ENCODE data around the gene UBA6. TPM values are rescaled to one million over a fixed set of nuclear protein-coding genes. Genes with fewer than 3 reads are reported as not detected.
"Not testable (repeated sequence)": the region's sequence is repeated elsewhere in the genome, so short reads cannot be mapped to it uniquely, and the experiment has no call there.

UBA6 gene
- total RNA-seq: 100 to 1,000 TPM in 1 of 2 donors, 10 to 100 TPM in 1; 95.9 to 103 TPM

- peaks cover 37% of the 10 kb centered on the region for H3K4me1 Mint-ChIP-seq
- H3K36me3 Mint-ChIP-seq (ENCODE audit: low read depth): peaks cover 70% of the 10 kb centered on the region
- peaks cover 4% of the 10 kb centered on the region for H3K9me3 Mint-ChIP-seq
- no peaks in the 10 kb centered on the region for H3K27me3 Mint-ChIP-seq
- peak within 1 kb of the TSS; percentile 96 for H3K27ac Mint-ChIP-seq
- ATAC-seq (replicated peaks): peak; percentile 98
- peak within 1 kb of the TSS; percentile 90 for H3K4me3 Mint-ChIP-seq
Measured at GRCh38 chr4:67700738-67701516, at the start of gene UBA6. Gene UBA6 (minus strand): TSS chr4:67701155. CDS start chr4:67701119, 36 bp downstream.

- H3K36me3 Mint-ChIP-seq (ENCODE audit: low read depth): no peaks in the 10 kb centered on the region
- ATAC-seq (replicated peaks): no peak
- H3K9me3 Mint-ChIP-seq: no peaks in the 10 kb centered on the region
- no peak overlapping the region for H3K4me3 Mint-ChIP-seq
- no peaks in the 10 kb centered on the region for H3K27me3 Mint-ChIP-seq
- no peak overlapping the region for H3K27ac Mint-ChIP-seq
- no peaks in the 10 kb centered on the region for H3K4me1 Mint-ChIP-seq
Measured at GRCh38 chr4:67750691-67751090, 49.7 kb upstream of the UBA6 start.

GRCh38 chr4:67749286-67749685, 48.3 kb upstream of the UBA6 start:
- H3K27ac Mint-ChIP-seq: no peak overlapping the region
- no peaks in the 10 kb centered on the region for H3K27me3 Mint-ChIP-seq
- H3K4me1 Mint-ChIP-seq: no peaks in the 10 kb centered on the region
- no peak for ATAC-seq (replicated peaks)
- no peaks in the 10 kb centered on the region for H3K9me3 Mint-ChIP-seq
- no peak overlapping the region for H3K4me3 Mint-ChIP-seq
- H3K36me3 Mint-ChIP-seq (ENCODE audit: low read depth): no peaks in the 10 kb centered on the region

- no peak overlapping the region for H3K4me3 Mint-ChIP-seq
- no peaks in the 10 kb centered on the region for H3K4me1 Mint-ChIP-seq
- H3K27me3 Mint-ChIP-seq: no peaks in the 10 kb centered on the region
- no peaks in the 10 kb centered on the region for H3K36me3 Mint-ChIP-seq (ENCODE audit: low read depth)
- H3K9me3 Mint-ChIP-seq: no peaks in the 10 kb centered on the region
- ATAC-seq (replicated peaks): peak; percentile 29
- H3K27ac Mint-ChIP-seq: no peak overlapping the region
Measured at GRCh38 chr4:67746797-67747495, 46.0 kb upstream of the UBA6 start.

GRCh38 chr4:67744561-67745283, 43.8 kb upstream of the UBA6 start:
- Mint-ChIP-seq H3K9me3 (no peaks in the 10 kb centered on the region), H3K4me3 (no peak overlapping the region), H3K27me3 (no peaks in the 10 kb centered on the region), H3K4me1 (no peaks in the 10 kb centered on the region), H3K27ac (no peak overlapping the region), H3K36me3 (ENCODE audit: low read depth) (no peaks in the 10 kb centered on the region)
- no peak for ATAC-seq (replicated peaks)

- ATAC-seq (replicated peaks): peak; percentile 79
- H3K27me3 Mint-ChIP-seq: no peaks in the 10 kb centered on the region
Measured at GRCh38 chr4:67743194-67743593, 42.2 kb upstream of the UBA6 start.

GRCh38 chr4:67736262-67736661, 35.3 kb upstream of the UBA6 start:
- no peak overlapping the region for H3K4me3 Mint-ChIP-seq
- no peaks in the 10 kb centered on the region for H3K9me3 Mint-ChIP-seq
- no peak overlapping the region for H3K27ac Mint-ChIP-seq
- H3K4me1 Mint-ChIP-seq: no peaks in the 10 kb centered on the region
- no peak for ATAC-seq (replicated peaks)
- H3K27me3 Mint-ChIP-seq: no peaks in the 10 kb centered on the region
- H3K36me3 Mint-ChIP-seq (ENCODE audit: low read depth): peaks cover 7% of the 10 kb centered on the region

More at GRCh38 chr4:67743194-67743593, 42.2 kb upstream of the UBA6 start:
- Mint-ChIP-seq H3K4me3 (no peak overlapping the region), H3K4me1 (no peaks in the 10 kb centered on the region), H3K9me3 (no peaks in the 10 kb centered on the region), H3K27ac (no peak overlapping the region), H3K36me3 (ENCODE audit: low read depth) (no peaks in the 10 kb centered on the region)

GRCh38 chr4:67735325-67735724, 34.4 kb upstream of the UBA6 start:
- Mint-ChIP-seq H3K27me3 (no peaks in the 10 kb centered on the region), H3K4me1 (no peaks in the 10 kb centered on the region), H3K9me3 (no peaks in the 10 kb centered on the region), H3K4me3 (no peak overlapping the region), H3K27ac (no peak overlapping the region), H3K36me3 (ENCODE audit: low read depth) (peaks cover 16% of the 10 kb centered on the region)
- no peak for ATAC-seq (replicated peaks)

GRCh38 chr4:67730511-67730910, 29.6 kb upstream of the UBA6 start:
- peaks cover 11% of the 10 kb centered on the region for H3K4me1 Mint-ChIP-seq
- H3K36me3 Mint-ChIP-seq (ENCODE audit: low read depth): peaks cover 30% of the 10 kb centered on the region
- not testable (repeated sequence) for H3K27ac Mint-ChIP-seq; H3K4me3 Mint-ChIP-seq; ATAC-seq (replicated peaks); H3K27me3 Mint-ChIP-seq; H3K9me3 Mint-ChIP-seq

- Mint-ChIP-seq H3K27me3 (no peaks in the 10 kb centered on the region), H3K36me3 (ENCODE audit: low read depth) (peaks cover 31% of the 10 kb centered on the region), H3K4me1 (peaks cover 11% of the 10 kb centered on the region), H3K27ac (peak overlapping the region; percentile 91), H3K9me3 (peaks cover 4% of the 10 kb centered on the region), H3K4me3 (peak overlapping the region; percentile 65)
- peak; percentile 86 for ATAC-seq (replicated peaks)
Measured at GRCh38 chr4:67727124-67727850, 26.3 kb upstream of the UBA6 start.

GRCh38 chr4:67725981-67726380, 25.0 kb upstream of the UBA6 start:
- H3K4me3 Mint-ChIP-seq: no peak overlapping the region
- ATAC-seq (replicated peaks): no peak
- peaks cover 4% of the 10 kb centered on the region for H3K9me3 Mint-ChIP-seq
- H3K27ac Mint-ChIP-seq: no peak overlapping the region
- H3K4me1 Mint-ChIP-seq: peaks cover 11% of the 10 kb centered on the region
- no peaks in the 10 kb centered on the region for H3K27me3 Mint-ChIP-seq
- H3K36me3 Mint-ChIP-seq (ENCODE audit: low read depth): peaks cover 31% of the 10 kb centered on the region

GRCh38 chr4:67725132-67725531, 24.2 kb upstream of the UBA6 start:
- Mint-ChIP-seq H3K4me3 (no peak overlapping the region), H3K9me3 (peaks cover 4% of the 10 kb centered on the region), H3K4me1 (peaks cover 11% of the 10 kb centered on the region), H3K27ac (no peak overlapping the region), H3K36me3 (ENCODE audit: low read depth) (peaks cover 31% of the 10 kb centered on the region), H3K27me3 (no peaks in the 10 kb centered on the region)
- no peak for ATAC-seq (replicated peaks)

- Mint-ChIP-seq H3K4me3 (no peak overlapping the region), H3K4me1 (peaks cover 11% of the 10 kb centered on the region), H3K27me3 (no peaks in the 10 kb centered on the region), H3K9me3 (peaks cover 4% of the 10 kb centered on the region), H3K36me3 (ENCODE audit: low read depth) (peaks cover 27% of the 10 kb centered on the region), H3K27ac (no peak overlapping the region)
- ATAC-seq (replicated peaks): no peak
Measured at GRCh38 chr4:67723949-67724348, 23.0 kb upstream of the UBA6 start.

GRCh38 chr4:67723341-67723740, 22.4 kb upstream of the UBA6 start:
- H3K27ac Mint-ChIP-seq: no peak overlapping the region
- peaks cover 4% of the 10 kb centered on the region for H3K9me3 Mint-ChIP-seq
- no peak overlapping the region for H3K4me3 Mint-ChIP-seq
- H3K36me3 Mint-ChIP-seq (ENCODE audit: low read depth): peaks cover 21% of the 10 kb centered on the region
- no peaks in the 10 kb centered on the region for H3K27me3 Mint-ChIP-seq
- ATAC-seq (replicated peaks): no peak
- peaks cover 11% of the 10 kb centered on the region for H3K4me1 Mint-ChIP-seq
